GM12878 (cell line): ENCODE results near the gene SFXN5.

ENCODE experiments used
- ATF3 ChIP-seq: IDR thresholded peaks from 2 replicates; pipeline ENCODE4 v1.6.1; 2011; ENCODE audit warnings: low read depth, mild to moderate bottlenecking, low read length, moderate library complexity, borderline replicate concordance; ENCODE audit errors: extremely low read depth
- HDAC2 ChIP-seq: fragments of 200-600 bp; sonication (generic); IDR thresholded peaks from 2 replicates; pipeline ENCODE4 v1.6.1; 2017

GRCh38 chr2:72955228-72956049, 116.1 kb downstream of the SFXN5 start:
- TF ChIP-seq ATF3 (no peak), HDAC2 (no peak)
